K562 (cell line): Measurements from ENCODE around the gene EN1. TPM values are rescaled to one million over a fixed set of nuclear protein-coding genes. Genes with fewer than 3 reads are reported as not detected.
A peak's percentile ranks its signal among the peaks of the same experiment; 100 is the strongest.

Experiments
- ATAC-seq: fragments of 200-7000 bp; cut with Tn5 transposase; 3 replicates; pipeline ENCODE4 v1.9.1; 2020; ENCODE audit warnings: moderate library complexity
- BruUV-seq: library from RNA; stranded (reverse); fragments of 400-500 nt; replicated peaks from 2 replicates; lab custom pipeline; 2021; lab: Mats Ljungman, UMichigan
- CTCF ChIA-PET: fragments of 300-600 bp; formaldehyde crosslinking; extraction: SDS; loops from one replicate; lab custom pipeline; 2021; ENCODE audit warnings: low intra/inter-chr PET ratio; lab: Yijun Ruan, JAX
- POLR2A ChIA-PET: fragments of 300-600, 350-650 bp; sonication (Branson Sonifier 250); formaldehyde crosslinking; extraction: SDS; loops from one replicate; lab custom pipeline; 2021; ENCODE audit warnings: antibody characterized with exemption, inconsistent platforms; lab: Yijun Ruan, JAX
- DNase-seq, 4 experiments: peaks; one replicate each; pipeline versions ENCODE4 v3.0.0 to v3.0.0-alpha.2; 2011 to 2018; ENCODE audit warnings: low spot score in 3 of 4, mixed read lengths in 3 of 4; ENCODE audit errors: extremely low read depth in 1 of 4
- FAIRE-seq: peaks from 2 replicates; lab custom pipeline; 2011; peaks lifted over from hg19 to GRCh38; lab: Jason Lieb, UNC
- H2AFZ ChIP-seq: 2 replicates; pipeline ENCODE4 v1.6.0; 2011; ENCODE audit warnings: low read depth, low read length, control low read depth, inconsistent platforms
- H3K27ac ChIP-seq: fragments of 200-600 bp; 3 replicates; pipeline ENCODE4 v1.8.0; 2011; ENCODE audit warnings: low read depth, mild to moderate bottlenecking, control low read depth, inconsistent platforms, low read length, moderate library complexity, mixed read lengths; ENCODE audit errors: extremely low read depth
- H3K27me3 ChIP-seq, 2 experiments: fragments of 300-600 bp in 1 of 2; 2 replicates in 1 of 2; 3 replicates in 1 of 2; pipeline versions ENCODE4 v1.6.0 to v1.8.0; 2011; ENCODE audit warnings: inconsistent platforms in 2 of 2, low read length in 2 of 2, mild to moderate bottlenecking in 1 of 2, mixed read lengths in 1 of 2, moderate library complexity in 1 of 2; ENCODE audit not compliant: control insufficient read depth in 2 of 2, insufficient read depth in 2 of 2
- H3K36me3 ChIP-seq: fragments of 300-600 bp; 3 replicates; pipeline ENCODE4 v1.8.0; 2011; ENCODE audit warnings: mild to moderate bottlenecking, low read length, inconsistent platforms; ENCODE audit not compliant: control insufficient read depth, insufficient read depth
- H3K4me1 ChIP-seq, 2 experiments: fragments of 200-600 bp in 1 of 2; replicated peaks in 1 of 2; 2 replicates in 1 of 2; 3 replicates in 1 of 2; pipeline versions ENCODE4 v1.5.1 to v1.8.0; 2011; ENCODE audit warnings: inconsistent platforms in 2 of 2, low read length in 2 of 2, mild to moderate bottlenecking in 1 of 2, mixed read lengths in 1 of 2, moderate library complexity in 1 of 2; ENCODE audit not compliant: control insufficient read depth in 2 of 2, insufficient read depth in 2 of 2
- H3K4me2 ChIP-seq: 2 replicates; pipeline ENCODE4 v1.6.1; 2011; ENCODE audit warnings: low read length, control low read depth, inconsistent platforms, mixed read lengths; ENCODE audit not compliant: insufficient read depth
- H3K4me3 ChIP-seq: fragments of 200-600 bp; sonication (generic), shearing (Covaris generic); 2 replicates; pipeline ENCODE4 v1.5.1; 2016; ENCODE audit warnings: control low read depth, inconsistent platforms
- H3K79me2 ChIP-seq: fragments of 200-600 bp; 3 replicates; pipeline ENCODE4 v1.8.0; 2011; ENCODE audit warnings: low read length, inconsistent platforms; ENCODE audit not compliant: control insufficient read depth, insufficient read depth
- H3K9ac ChIP-seq, 2 experiments: 2 replicates each; pipeline versions ENCODE4 v1.6.0 to v1.6.1; 2011; ENCODE audit warnings: low read depth in 2 of 2, low read length in 2 of 2, control low read depth in 1 of 2, inconsistent platforms in 1 of 2, mild to moderate bottlenecking in 1 of 2, mixed read lengths in 1 of 2; ENCODE audit not compliant: insufficient read depth in 1 of 2
- H3K9me1 ChIP-seq: one replicate; pipeline ENCODE4 v1.6.0; 2011; ENCODE audit warnings: inconsistent platforms, mild to moderate bottlenecking, low read length, moderate library complexity; ENCODE audit not compliant: control insufficient read depth, insufficient read depth
- H3K9me3 ChIP-seq: replicated peaks from 2 replicates; pipeline ENCODE4 v1.5.1; 2011; ENCODE audit warnings: low read depth, low read length, inconsistent platforms; ENCODE audit not compliant: control insufficient read depth, insufficient read depth
- H4K20me1 ChIP-seq: replicated peaks from 2 replicates; pipeline ENCODE4 v1.6.1; 2011; ENCODE audit warnings: low read length, inconsistent platforms, mixed read lengths; ENCODE audit not compliant: control insufficient read depth, insufficient read depth
- CBFB ChIP-seq: sonication (generic); formaldehyde crosslinking; IDR thresholded peaks from 2 replicates; pipeline ENCODE4 v1.4.0; 2020; ENCODE audit warnings: mild to moderate bottlenecking, missing genetic modification reagents
- E2F1 ChIP-seq: sonication (generic); formaldehyde crosslinking; IDR thresholded peaks from 2 replicates; pipeline ENCODE4 v1.8.1; 2023; ENCODE audit warnings: mild to moderate bottlenecking, missing genetic modification reagents, moderate library complexity
- MGA ChIP-seq: fragments of 450-650 bp; IDR thresholded peaks from 2 replicates; pipeline ENCODE4 v1.6.1; 2016; ENCODE audit warnings: mild to moderate bottlenecking, moderate library complexity
- RBFOX2 ChIP-seq: fragments of 200-400 bp; formaldehyde crosslinking; IDR thresholded peaks from 2 replicates; pipeline ENCODE4 v1.6.1; 2017; ENCODE audit warnings: low read depth, mild to moderate bottlenecking, low read length, moderate library complexity
- YBX1 ChIP-seq: fragments of 450-650 bp; IDR thresholded peaks from 2 replicates; pipeline ENCODE4 v1.7.1; 2016; ENCODE audit warnings: mild to moderate bottlenecking
- YY1 ChIP-seq, 3 experiments: IDR thresholded peaks; 2 replicates each; pipeline ENCODE4 v1.6.1; 2011; ENCODE audit warnings: low read length in 2 of 3, mild to moderate bottlenecking in 2 of 3, moderate library complexity in 2 of 3, borderline replicate concordance in 1 of 3, control low read depth in 1 of 3, low read depth in 1 of 3; ENCODE audit not compliant: insufficient read depth in 3 of 3, insufficient replicate concordance in 2 of 3, control insufficient read depth in 1 of 3, insufficient read length in 1 of 3; ENCODE audit errors: extremely low read depth in 1 of 3
- WGBS: fragments of 100-300 bp; shearing (Covaris generic); methylation state at CpG from one replicate; pipeline ENCODE4 v1.1.6; 2016; ENCODE audit warnings: low coverage, mixed read lengths; ENCODE audit not compliant: insufficient coverage; ENCODE audit errors: missing lambda C conversion rate; 5-methylcytosine and 5-hydroxymethylcytosine counted together
- in situ Hi-C: fragments of 300-500 bp; cut with MboI; formaldehyde crosslinking; loops from 4 replicates; pipeline ENCODE4 v1.15.0; 2018; ENCODE audit warnings: inconsistent platforms, mixed read lengths
- intact Hi-C: fragments of 100-400 bp; cut with micrococcal nuclease; formaldehyde crosslinking; loops from 2 replicates; pipeline ENCODE4 v1.14.2; 2022
- polyA plus RNA-seq, 8 experiments: library from polyadenylated mRNA; depleted of rRNA in 4 of 8; stranded (reverse) in 5 of 8; unstranded in 3 of 8; fragments of >200 nt; fragmentation: Nextera tagmentation in 2 of 8; fragmentation: Illumina TruSeq in 1 of 8; extraction: Ambion mirVana in 2 of 8; extraction: Trizol in 1 of 8; gene quantifications; 2 replicates each; pipeline versions ENCODE4 v1.2.1 to v1.2.3, GENCODE V29; 2011 to 2014; ENCODE audit warnings: inconsistent platforms in 1 of 8, missing spikeins in 1 of 8
- total RNA-seq, 7 experiments: library from RNA; depleted of rRNA in 6 of 7; stranded (reverse); fragments of >200 nt in 6 of 7; fragmentation: Illumina TruSeq in 2 of 7; extraction: Trizol in 2 of 7; gene quantifications; 2 replicates each; pipeline versions ENCODE4 v1.2.1 to v1.2.3, GENCODE V29; 2011 to 2021; ENCODE audit warnings: low replicate concordance in 1 of 7

Gene EN1
- total and polyA plus RNA-seq, 9 of the 15 experiments (the other 6 are each of a cell fraction or from before 2014, with no cell fraction given) = 0.06 to 2.0 (median 0.51) TPM

DNA sequence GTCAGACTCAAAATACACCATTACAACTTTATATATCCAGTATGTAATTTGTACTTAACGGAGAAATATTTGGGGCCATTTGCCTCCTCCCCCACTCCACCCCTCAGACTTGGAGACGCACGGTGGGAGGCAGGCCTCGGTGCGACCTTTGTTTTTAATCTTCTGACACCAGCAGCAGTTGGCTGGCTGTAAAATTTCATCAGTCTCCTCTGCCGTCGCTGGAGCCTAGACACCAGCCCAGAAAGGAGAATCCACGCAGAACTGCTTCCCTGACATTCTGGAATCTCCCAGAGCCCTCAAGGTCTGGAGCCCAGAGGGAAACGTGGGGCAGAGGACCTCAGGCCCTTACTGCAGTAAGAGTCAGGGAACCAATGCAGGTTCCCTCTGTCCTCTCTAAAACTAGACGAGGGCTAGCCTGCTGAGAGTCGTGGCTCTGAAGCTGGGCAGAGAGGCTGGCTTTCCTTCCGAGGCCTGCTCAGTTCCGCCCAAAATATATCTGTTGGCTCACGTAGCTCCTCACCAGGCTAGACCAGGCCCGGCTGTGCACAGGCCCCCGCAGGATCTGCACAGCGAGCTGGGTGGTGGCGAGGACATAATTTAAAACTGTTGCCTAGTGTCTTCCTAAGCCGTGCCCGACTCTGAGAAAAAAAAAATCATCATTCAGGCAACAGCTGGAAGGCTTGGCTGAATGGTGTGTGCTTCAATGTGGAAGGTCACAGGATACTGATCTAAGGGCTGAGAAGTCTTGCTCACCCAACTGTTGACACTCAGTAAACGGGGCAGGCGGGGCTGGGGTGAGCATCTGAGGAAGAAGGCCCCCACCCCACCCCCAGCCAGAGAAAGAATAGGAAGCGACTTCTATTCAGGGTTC is 40.4 kb downstream of the EN1 start:
- Histone ChIP-seq H3K9me1 (no peaks in the 10 kb centered on the region), H2AFZ (peak overlapping the region; percentile 98), H4K20me1 (no peaks in the 10 kb centered on the region), H3K4me1 (peaks cover 26 to 37% of the 10 kb centered on the region in 2 experiments), H3K4me3 (no peak overlapping the region), H3K36me3 (no peaks in the 10 kb centered on the region), H3K9ac (peak overlapping the region; percentile 70 to 86), H3K4me2 (peak overlapping the region; percentile 61), H3K27ac (peak overlapping the region; percentile 85), H3K9me3 (no peaks in the 10 kb centered on the region), H3K27me3 (no peaks in the 10 kb centered on the region), H3K79me2 (no peaks in the 10 kb centered on the region)
- DNase-seq (peak; percentile 18 to 56 (median 35)), ATAC-seq (peak; percentile 67), FAIRE-seq (peak; percentile 79)
- in situ Hi-C loops (no loop called here), intact Hi-C loops (no loop called here)
- no TSS peak for BruUV-seq
- ChIA-PET POLR2A (interaction anchor here (0.6 to 0.9 kb wide), 5 partner anchors 9 to 509 kb away, joined by 3 to 8 read pairs (median 3); no protein-coding TSS in a partner anchor), CTCF (no interaction called here)
- WGBS = 22% methylated on average over 19 of the region's 23 CpGs
- TF ChIP-seq YY1 (IDR thresholded peaks at IDR 0.05; ENCODE audit: borderline replicate concordance in 1 of 3, control insufficient read depth in 1 of 3, extremely low read depth in 1 of 3, insufficient read depth in 3 of 3, insufficient read length in 1 of 3, insufficient replicate concordance in 2 of 3, low read depth in 1 of 3, low read length in 2 of 3) = peak in 1 of 3 experiments; percentile 6
- no peak for TF ChIP-seq E2F1 (CRISPR knock-in tag)
- TF ChIP-seq CBFB = no peak
- peak; percentile 53 for TF ChIP-seq MGA
- no peak for TF ChIP-seq YBX1
- TF ChIP-seq RBFOX2 = peak; percentile 47; the same call in 1 of the 2 replicates
